ENCODE measurements around the gene LDLRAD3.

Gene LDLRAD3

GRCh38 chr11:36195496-36196354 is 251.9 kb downstream of the LDLRAD3 start:
- DNase-seq (ENCODE audit: low read depth in 2 of 2, low spot score in 1 of 2) = no peak

DNA sequence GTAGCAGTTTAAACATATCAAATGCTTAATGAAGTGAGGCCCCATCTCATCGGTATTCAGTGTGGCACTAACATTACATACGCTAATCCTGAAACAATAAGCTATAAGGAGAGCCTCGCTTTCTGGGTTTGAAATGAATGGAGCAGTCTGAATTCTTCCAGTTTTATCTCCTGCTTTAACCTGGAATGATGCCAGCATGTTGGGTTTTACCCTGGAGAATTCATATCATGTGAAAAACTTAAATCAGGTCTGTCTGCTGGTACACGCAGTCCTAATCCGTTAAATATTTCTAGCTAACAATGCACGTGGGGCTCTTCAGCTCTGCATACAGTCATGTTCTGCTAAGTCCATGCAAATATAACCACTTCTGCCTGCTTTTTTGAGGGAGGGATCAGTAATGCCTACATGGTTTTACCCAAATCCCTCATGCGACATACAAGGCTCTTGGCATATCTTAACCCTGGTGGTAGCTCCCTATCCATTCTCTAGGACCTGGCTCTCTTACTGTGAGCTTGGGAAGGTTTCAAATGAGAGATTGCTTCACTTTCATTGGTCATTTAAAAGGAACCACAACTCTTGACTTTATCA is 252.6 kb downstream of the LDLRAD3 start:
- DNase-seq (ENCODE audit: low read depth in 2 of 2, low spot score in 1 of 2) = no peak

GRCh38 chr11:36201411-36201810 is 257.5 kb downstream of the LDLRAD3 start:
- DNase-seq (ENCODE audit: low read depth in 2 of 2, low spot score in 1 of 2) = no peak

GRCh38 chr11:36205536-36205935 is 261.7 kb downstream of the LDLRAD3 start:
- DNase-seq (ENCODE audit: low read depth in 2 of 2, low spot score in 1 of 2) = no peak

DNA sequence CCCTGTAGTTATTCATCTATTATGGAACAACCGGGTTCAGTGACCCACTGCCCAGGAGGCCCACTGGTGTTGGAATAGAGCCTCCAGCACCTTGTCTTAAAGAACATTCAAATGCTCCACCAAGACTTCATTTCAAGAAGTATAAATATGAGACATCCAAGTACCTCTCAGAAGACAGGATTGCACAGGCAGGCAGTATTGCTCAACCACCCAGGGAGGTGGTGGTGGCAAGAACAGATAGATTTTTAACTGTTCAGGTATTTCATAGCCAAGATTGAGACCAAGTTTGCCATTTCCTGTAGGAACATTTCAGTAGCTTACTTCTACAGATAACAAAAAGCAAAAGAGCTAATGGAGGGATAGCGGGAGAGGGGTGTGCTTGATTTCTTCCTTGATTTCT is 266.7 kb downstream of the LDLRAD3 start:
- DNase-seq (ENCODE audit: low read depth in 2 of 2, low spot score in 1 of 2) = no peak

- DNase-seq (ENCODE audit: low read depth in 2 of 2, low spot score in 1 of 2) = no peak
These were observed 268.0 kb downstream of the LDLRAD3 start for GRCh38 chr11:36211761-36212430.

GRCh38 chr11:36212564-36213392 is 268.9 kb downstream of the LDLRAD3 start:
- no peak for DNase-seq (ENCODE audit: low read depth in 2 of 2, low spot score in 1 of 2)

DNA sequence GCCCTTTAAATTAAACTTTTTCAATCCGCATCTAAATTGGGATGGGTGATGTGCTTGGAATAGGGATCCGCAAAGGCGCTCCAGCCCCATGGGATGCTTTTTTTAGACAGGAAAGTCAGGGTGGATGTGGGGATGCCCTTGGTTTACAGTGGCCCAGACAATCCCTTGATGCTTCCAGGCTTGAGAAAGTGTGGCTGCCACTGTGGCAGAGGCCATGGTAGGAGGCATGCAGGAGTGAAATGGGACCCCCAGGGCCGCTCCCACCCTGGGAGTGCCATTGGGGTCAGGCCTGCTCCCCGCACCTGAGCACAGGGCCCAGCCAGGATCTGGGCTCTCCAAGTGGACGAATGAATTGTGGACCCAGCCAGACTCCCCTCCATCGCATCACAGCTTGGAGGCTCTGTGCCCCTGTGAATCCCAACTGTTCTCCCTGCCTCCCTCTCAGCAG is 269.6 kb downstream of the LDLRAD3 start:
- no peak for DNase-seq (ENCODE audit: low read depth in 2 of 2, low spot score in 1 of 2)

- no peak for DNase-seq (ENCODE audit: low read depth in 2 of 2, low spot score in 1 of 2)
These were observed 270.6 kb downstream of the LDLRAD3 start for GRCh38 chr11:36214480-36214879.

- DNase-seq (ENCODE audit: low read depth in 2 of 2, low spot score in 1 of 2) = no peak
These were observed 271.3 kb downstream of the LDLRAD3 start for GRCh38 chr11:36214976-36215692.

DNA sequence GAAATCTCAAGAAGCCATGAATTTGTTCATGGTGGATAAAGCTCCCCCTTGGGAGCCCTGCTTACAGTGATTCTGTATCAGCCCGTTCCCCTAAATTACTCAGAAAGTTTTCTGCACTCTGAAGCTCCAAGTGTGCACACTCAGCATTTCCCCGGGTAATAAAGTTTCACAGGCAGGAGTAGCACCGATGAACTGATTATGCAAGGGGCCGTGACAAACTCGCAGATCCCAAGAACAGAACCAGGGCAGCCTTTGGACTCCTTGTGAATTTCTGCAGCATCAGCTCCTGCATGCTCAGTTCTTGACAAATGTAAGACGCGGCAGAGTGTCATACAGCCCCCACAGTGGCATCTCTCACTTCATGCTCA is 271.8 kb downstream of the LDLRAD3 start:
- no peak for DNase-seq (ENCODE audit: low read depth in 2 of 2, low spot score in 1 of 2)

DNA sequence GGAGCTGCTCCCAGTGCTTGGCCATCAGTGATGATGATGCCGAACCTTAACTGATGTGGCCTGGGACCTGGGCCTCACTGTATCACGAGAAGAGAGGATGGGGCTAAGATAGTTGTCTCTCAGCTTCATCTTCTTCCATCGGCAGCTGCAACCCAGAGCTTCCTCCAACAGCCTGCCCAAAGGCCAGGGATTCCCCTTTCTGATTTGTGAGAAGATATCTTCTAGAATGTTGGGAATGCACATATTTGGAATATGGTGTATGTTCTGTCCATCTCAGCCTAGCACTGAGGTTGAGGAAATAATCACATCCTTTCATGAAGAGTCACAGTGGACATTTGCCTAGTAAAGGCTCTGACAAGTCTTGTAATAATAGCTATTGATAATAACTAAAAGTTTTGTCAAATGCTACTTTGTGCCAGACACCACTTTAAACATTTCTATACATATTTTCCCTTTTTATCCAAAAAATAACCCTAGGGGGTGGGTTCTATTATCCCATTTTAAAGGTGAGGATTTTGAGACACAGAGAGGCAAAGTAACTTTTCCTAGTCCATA is 272.3 kb downstream of the LDLRAD3 start:
- no peak for DNase-seq (ENCODE audit: low read depth in 2 of 2, low spot score in 1 of 2)

- no peak for DNase-seq (ENCODE audit: low read depth in 2 of 2, low spot score in 1 of 2)
These were observed 274.5 kb downstream of the LDLRAD3 start for GRCh38 chr11:36218283-36218921.

DNA sequence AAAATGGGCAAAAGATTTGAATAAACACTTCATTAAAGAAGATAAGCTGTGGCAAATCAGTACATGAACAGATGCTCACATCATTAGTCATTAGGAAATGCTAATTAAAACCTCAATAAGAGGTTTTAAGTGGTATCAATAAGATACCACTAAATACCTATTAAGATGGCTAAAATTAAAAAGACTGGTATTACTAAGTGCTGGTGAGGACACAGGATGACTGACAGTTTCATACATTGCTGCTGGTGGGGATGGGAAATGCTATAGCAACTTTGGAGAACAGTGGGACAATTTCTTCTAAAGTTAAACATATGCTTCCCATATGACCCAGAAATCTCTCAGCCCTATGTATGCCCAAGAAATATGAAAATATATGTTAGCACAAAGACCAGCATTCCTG is 276.1 kb downstream of the LDLRAD3 start:
- DNase-seq (ENCODE audit: low read depth in 2 of 2, low spot score in 1 of 2) = no peak

DNA sequence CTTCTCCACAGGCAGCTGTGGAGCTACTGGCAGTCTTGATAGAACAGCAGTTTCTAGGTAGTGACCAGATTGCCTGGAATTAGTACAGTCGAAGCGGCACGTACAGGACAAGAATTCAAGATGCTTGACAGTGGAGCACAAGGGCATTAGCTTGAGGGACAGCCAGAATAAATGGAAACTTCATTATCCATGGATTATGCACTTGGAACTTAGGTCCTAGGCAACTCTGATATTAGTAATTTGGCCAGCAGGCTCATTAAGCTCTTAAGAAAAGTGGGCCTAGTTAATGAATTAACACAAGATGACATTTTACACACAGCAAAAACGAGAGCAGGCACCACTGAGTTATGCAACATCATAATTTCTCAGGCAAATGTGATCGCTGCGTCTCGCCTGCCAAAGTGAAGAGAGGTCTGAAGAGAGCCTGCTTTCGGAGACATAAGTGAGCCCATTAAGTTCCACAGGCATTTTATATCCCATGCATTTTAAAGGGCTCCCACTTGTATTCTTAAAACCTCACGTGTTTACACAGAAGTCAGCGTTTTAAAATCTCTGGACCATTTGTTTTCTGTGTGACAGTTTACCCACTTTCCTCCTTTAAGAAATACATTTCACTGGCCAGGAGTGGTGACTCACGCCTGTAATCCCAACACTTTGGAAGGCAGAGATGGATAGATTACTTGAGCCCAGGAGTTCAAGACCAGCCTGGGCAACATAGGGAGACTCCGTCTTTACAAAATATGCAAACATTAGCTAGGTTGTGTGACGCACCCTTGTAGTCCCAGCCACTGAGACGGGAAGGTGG is 279.2 kb downstream of the LDLRAD3 start:
- no peak for DNase-seq (ENCODE audit: low read depth in 2 of 2, low spot score in 1 of 2)

- no peak for DNase-seq (ENCODE audit: low read depth in 2 of 2, low spot score in 1 of 2)
These were observed 280.5 kb downstream of the LDLRAD3 start for GRCh38 chr11:36224209-36224882.

- no peak for DNase-seq (ENCODE audit: low read depth in 2 of 2, low spot score in 1 of 2)
These were observed 283.2 kb downstream of the LDLRAD3 start for GRCh38 chr11:36227044-36227443.

DNA sequence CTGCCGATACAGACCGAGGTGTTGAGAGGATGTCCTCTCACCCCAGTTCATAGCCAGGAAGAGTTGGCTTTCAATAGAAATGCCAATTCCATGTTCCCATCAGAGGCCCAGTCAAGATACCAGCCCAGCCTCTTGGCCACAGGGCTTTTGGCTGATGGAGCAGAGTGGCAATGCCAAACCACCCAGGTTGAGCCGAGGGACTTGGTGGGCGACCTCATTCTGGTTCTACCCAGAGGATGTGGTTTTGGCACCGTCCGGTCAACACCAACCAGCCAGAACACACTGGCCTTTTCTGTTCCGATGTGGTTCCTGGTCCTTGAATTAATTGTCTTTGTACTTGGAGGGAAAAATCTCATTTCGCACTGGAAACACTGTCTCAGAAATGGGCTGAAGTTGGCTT is 284.8 kb downstream of the LDLRAD3 start:
- no peak for DNase-seq (ENCODE audit: low read depth in 2 of 2, low spot score in 1 of 2)
